Adrenal gland (tissue), 5 donors: ENCODE data around the gene FDCSP.

Source experiments
- POLR2A ChIP-seq, 2 donors: fragments of 450-650 bp; IDR thresholded peaks; one replicate each; pipeline ENCODE4 v1.6.1; 2017; ENCODE audit warnings: antibody characterized with exemption in 2 of 2, mild to moderate bottlenecking in 2 of 2, moderate library complexity in 1 of 2
- TF ChIP-seq, protein P1 (sequence below), 6 experiments: fragments of 450-650 bp in 4 of 6; fragments of 200-600 bp in 2 of 6; sonication (generic) in 1 of 6; IDR thresholded peaks; 1 replicate in 5 of 6; 2 replicates in 1 of 6; pipeline versions ENCODE4 v1.5.1 to v1.8.0; 2016 to 2021; ENCODE audit warnings: antibody characterized with exemption in 6 of 6, mild to moderate bottlenecking in 2 of 6, moderate library complexity in 1 of 6
- donor health status: DM: no; HTN: no; CAD: no.

- TF ChIP-seq, protein P1, sequence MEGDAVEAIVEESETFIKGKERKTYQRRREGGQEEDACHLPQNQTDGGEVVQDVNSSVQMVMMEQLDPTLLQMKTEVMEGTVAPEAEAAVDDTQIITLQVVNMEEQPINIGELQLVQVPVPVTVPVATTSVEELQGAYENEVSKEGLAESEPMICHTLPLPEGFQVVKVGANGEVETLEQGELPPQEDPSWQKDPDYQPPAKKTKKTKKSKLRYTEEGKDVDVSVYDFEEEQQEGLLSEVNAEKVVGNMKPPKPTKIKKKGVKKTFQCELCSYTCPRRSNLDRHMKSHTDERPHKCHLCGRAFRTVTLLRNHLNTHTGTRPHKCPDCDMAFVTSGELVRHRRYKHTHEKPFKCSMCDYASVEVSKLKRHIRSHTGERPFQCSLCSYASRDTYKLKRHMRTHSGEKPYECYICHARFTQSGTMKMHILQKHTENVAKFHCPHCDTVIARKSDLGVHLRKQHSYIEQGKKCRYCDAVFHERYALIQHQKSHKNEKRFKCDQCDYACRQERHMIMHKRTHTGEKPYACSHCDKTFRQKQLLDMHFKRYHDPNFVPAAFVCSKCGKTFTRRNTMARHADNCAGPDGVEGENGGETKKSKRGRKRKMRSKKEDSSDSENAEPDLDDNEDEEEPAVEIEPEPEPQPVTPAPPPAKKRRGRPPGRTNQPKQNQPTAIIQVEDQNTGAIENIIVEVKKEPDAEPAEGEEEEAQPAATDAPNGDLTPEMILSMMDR (IDR thresholded peaks at IDR 0.05): no peak
- TF ChIP-seq POLR2A (IDR thresholded peaks at IDR 0.05): no peak
Observed at GRCh38 chr4:70181864-70182263, 44.1 kb upstream of the FDCSP start.
